ENCODE results near the gene TMEM179B.
A peak's percentile ranks its signal among the peaks of the same experiment; 100 is the strongest.
"Not testable (repeated sequence)": the region's sequence is repeated elsewhere in the genome, so short reads cannot be mapped to it uniquely, and the experiment has no call there.

Gene TMEM179B

DNA sequence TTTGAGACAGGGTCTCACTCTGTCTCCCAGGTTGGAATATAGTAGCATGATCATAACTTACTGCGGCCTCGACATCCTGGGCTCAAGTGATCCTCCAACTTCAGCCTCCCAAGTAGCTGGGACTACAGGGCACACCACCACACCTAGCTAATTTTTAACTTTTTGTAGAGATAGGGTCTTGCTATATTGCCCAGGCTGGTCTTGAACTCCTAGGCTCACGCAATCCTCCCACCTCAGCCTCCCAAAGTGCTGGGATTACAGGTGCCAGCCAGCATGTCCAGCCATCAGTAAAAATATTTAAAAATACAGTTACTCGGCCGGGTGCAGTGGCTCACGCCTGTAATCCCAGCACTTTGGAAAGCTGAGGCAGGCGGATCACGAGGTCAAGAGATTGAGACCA, 40.9 kb downstream of the TMEM179B start:
- POLR2A ChIA-PET, result interaction anchor here (0.7 to 1.1 kb wide), 2 partner anchors 28 to 680 kb away, joined by 3 read pairs; no protein-coding TSS in a partner anchor
- not testable (repeated sequence) for H3K27me3 ChIP-seq (replicated peaks in 2 of 5; ENCODE audit: control insufficient read depth in 4 of 5, insufficient read depth in 5 of 5, low read length in 4 of 5); H3K9me3 ChIP-seq (ENCODE audit: control extremely low read depth in 1 of 5, control insufficient read depth in 4 of 5, insufficient read depth in 2 of 5, low read depth in 1 of 5, low read length in 4 of 5); DNase-seq; H3K4me3 ChIP-seq (ENCODE audit: control insufficient read depth in 1 of 7, extremely low read depth in 1 of 7, insufficient read depth in 4 of 7, low read depth in 2 of 7, low read length in 6 of 7); H3K27ac ChIP-seq (ENCODE audit: insufficient read depth in 1 of 2, low read depth in 1 of 2, low read length in 2 of 2, poor library complexity in 1 of 2, severe bottlenecking in 2 of 2)
- CTCF ChIA-PET, result interaction anchor here (1.0 to 2.9 kb wide), 7 partner anchors 12 to 42 kb away, joined by 3 to 16 read pairs (median 6); no protein-coding TSS in a partner anchor
- Histone ChIP-seq H3K36me3 (ENCODE audit: control insufficient read depth in 4 of 4, insufficient read depth in 4 of 4, low read length in 3 of 4) (peaks cover 13 to 49% (median 39%) of the 10 kb centered on the region in 4 experiments), H3K4me1 (ENCODE audit: control extremely low read depth in 1 of 4, control insufficient read depth in 4 of 4, insufficient read depth in 4 of 4, low read length in 3 of 4) (peaks cover 8 to 21% (median 17%) of the 10 kb centered on the region in 4 experiments)
- WGBS (ENCODE audit: insufficient coverage), result 97% methylated on average over 6 of the region's 8 CpGs

DNA sequence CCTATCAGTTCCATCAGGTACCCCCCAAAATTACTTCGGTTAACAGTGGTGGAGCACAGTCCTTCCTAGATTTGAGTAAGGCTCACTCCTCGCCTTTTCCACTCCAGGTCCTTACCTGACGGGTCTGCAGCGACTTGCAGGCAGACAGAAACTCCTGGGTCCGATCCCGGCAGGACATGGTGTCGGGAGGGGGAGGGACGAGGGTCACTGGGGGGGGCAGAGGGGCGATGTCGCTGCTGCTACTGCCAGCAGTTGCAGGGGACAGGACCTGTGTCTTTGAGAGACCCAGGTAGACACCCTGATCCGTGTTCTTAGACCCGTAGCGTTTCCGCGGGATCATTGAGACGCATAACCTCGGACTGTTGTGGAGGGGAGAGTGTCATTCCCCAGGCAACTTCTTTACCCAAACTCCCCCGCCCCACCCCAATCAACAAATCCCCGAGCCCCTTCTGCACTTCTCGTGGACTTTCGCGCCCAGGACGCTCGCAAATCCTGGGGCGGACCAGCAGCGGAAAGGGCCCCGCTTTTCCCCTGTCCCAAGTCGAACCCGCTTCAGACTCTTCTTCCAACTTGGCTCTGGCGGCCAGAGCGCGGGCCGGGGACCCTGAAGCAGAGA, 43.8 kb downstream of the TMEM179B start:
- ChIA-PET POLR2A (interaction anchor here (0.6 to 4.5 kb wide), 11 partner anchors 9 to 121 kb away, joined by 3 to 57 read pairs (median 5); partner anchors contain the start of genes HNRNPUL2, NXF1 and ZBTB3), CTCF (interaction anchor here (0.9 to 1.3 kb wide), 2 partner anchors 36 to 40 kb away, joined by 3 read pairs; no protein-coding TSS in a partner anchor)
- no peaks in the 10 kb centered on the region for H3K9me3 ChIP-seq (ENCODE audit: control extremely low read depth in 1 of 5, control insufficient read depth in 4 of 5, insufficient read depth in 2 of 5, low read depth in 1 of 5, low read length in 4 of 5)
- peak; percentile 65 to 88 (median 83) for DNase-seq
- WGBS (ENCODE audit: insufficient coverage), result 0% methylated on average over 23 of the region's 33 CpGs
- peaks cover 12 to 47% (median 38%) of the 10 kb centered on the region in 4 experiments for H3K36me3 ChIP-seq (ENCODE audit: control insufficient read depth in 4 of 4, insufficient read depth in 4 of 4, low read length in 3 of 4)
- peaks cover 8 to 28% (median 19%) of the 10 kb centered on the region in 4 experiments for H3K4me1 ChIP-seq (ENCODE audit: control extremely low read depth in 1 of 4, control insufficient read depth in 4 of 4, insufficient read depth in 4 of 4, low read length in 3 of 4)
- peak overlapping the region; percentile 95 to 96 for H3K27ac ChIP-seq (ENCODE audit: insufficient read depth in 1 of 2, low read depth in 1 of 2, low read length in 2 of 2, poor library complexity in 1 of 2, severe bottlenecking in 2 of 2)
- peak overlapping the region; percentile 71 to 93 (median 89) for H3K4me3 ChIP-seq (ENCODE audit: control insufficient read depth in 1 of 7, extremely low read depth in 1 of 7, insufficient read depth in 4 of 7, low read depth in 2 of 7, low read length in 6 of 7)
- H3K27me3 ChIP-seq (replicated peaks in 2 of 5; ENCODE audit: control insufficient read depth in 4 of 5, insufficient read depth in 5 of 5, low read length in 4 of 5), result no peaks in the 10 kb centered on the region

DNA sequence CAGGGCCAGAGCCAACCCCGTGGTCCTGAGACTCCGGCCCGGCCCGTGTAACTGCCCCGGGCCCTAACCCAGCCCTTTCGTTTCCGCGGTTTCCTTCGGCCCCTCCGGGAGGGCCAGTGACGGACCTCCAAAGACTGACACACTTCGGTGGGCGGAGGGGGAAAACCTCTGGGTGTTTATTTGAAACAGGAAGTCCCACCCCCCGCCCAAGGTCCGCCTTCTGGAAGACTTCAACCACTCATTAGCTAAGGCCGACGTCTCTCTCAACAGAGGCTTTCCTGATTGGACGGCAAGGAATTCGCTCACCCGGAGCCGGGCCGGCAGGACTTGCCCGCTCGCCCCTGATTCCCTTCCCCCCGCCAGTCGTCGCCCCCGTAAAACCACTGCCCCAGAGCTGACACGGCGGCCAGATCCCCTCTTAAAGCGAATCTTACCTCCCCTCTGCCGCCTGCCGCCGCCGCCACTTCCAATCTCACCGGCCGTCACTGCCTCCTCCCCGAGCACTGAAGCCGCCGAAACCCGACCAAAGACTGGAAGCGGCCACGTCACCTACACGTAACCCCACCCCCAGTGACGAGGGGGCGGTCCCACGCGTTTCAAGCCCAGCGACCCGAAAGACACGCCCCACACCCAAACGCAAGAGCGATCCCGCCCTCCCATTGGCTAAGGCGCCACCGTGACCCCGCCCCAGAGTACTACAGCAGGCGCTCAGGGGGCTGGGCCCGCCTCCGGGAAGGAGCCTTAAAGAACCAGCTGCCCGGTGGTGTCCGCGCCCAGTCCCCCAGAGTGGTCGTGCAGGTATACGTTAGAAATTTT, 44.5 kb downstream of the TMEM179B start, which contains the start of gene STX5:
Gene STX5 (minus strand): TSS at position 532 of the 816 bp plus-strand sequence. CDS start 808 bp downstream, outside the sequence.
- CTCF ChIA-PET, result interaction anchor here (0.6 to 2.0 kb wide), 8 partner anchors 9 to 998 kb away, joined by 3 to 7 read pairs (median 4); partner anchors contain the start of gene BSCL2
- DNase-seq, result peak; percentile 98 to 99 (median 99)
- Histone ChIP-seq H3K4me3 (ENCODE audit: control insufficient read depth in 1 of 7, extremely low read depth in 1 of 7, insufficient read depth in 4 of 7, low read depth in 2 of 7, low read length in 6 of 7) (peak within 1 kb of the TSS; percentile 71 to 93 (median 89)), H3K27me3 (replicated peaks in 2 of 5; ENCODE audit: control insufficient read depth in 4 of 5, insufficient read depth in 5 of 5, low read length in 4 of 5) (no peaks in the 10 kb centered on the region), H3K27ac (ENCODE audit: insufficient read depth in 1 of 2, low read depth in 1 of 2, low read length in 2 of 2, poor library complexity in 1 of 2, severe bottlenecking in 2 of 2) (peak within 1 kb of the TSS; percentile 95 to 96), H3K36me3 (ENCODE audit: control insufficient read depth in 4 of 4, insufficient read depth in 4 of 4, low read length in 3 of 4) (peaks cover 16 to 49% (median 44%) of the 10 kb centered on the region in 4 experiments), H3K9me3 (ENCODE audit: control extremely low read depth in 1 of 5, control insufficient read depth in 4 of 5, insufficient read depth in 2 of 5, low read depth in 1 of 5, low read length in 4 of 5) (no peaks in the 10 kb centered on the region), H3K4me1 (ENCODE audit: control extremely low read depth in 1 of 4, control insufficient read depth in 4 of 4, insufficient read depth in 4 of 4, low read length in 3 of 4) (peaks cover 8 to 28% (median 19%) of the 10 kb centered on the region in 4 experiments)
- POLR2A ChIA-PET, result interaction anchor here (0.6 to 4.5 kb wide), 21 partner anchors 8 to 240 kb away, joined by 3 to 57 read pairs (median 4); partner anchors contain the start of genes C11orf98, CSKMT, GANAB and HNRNPUL2
- WGBS (ENCODE audit: insufficient coverage), result 0% methylated on average over 50 of the region's 65 CpGs

DNA sequence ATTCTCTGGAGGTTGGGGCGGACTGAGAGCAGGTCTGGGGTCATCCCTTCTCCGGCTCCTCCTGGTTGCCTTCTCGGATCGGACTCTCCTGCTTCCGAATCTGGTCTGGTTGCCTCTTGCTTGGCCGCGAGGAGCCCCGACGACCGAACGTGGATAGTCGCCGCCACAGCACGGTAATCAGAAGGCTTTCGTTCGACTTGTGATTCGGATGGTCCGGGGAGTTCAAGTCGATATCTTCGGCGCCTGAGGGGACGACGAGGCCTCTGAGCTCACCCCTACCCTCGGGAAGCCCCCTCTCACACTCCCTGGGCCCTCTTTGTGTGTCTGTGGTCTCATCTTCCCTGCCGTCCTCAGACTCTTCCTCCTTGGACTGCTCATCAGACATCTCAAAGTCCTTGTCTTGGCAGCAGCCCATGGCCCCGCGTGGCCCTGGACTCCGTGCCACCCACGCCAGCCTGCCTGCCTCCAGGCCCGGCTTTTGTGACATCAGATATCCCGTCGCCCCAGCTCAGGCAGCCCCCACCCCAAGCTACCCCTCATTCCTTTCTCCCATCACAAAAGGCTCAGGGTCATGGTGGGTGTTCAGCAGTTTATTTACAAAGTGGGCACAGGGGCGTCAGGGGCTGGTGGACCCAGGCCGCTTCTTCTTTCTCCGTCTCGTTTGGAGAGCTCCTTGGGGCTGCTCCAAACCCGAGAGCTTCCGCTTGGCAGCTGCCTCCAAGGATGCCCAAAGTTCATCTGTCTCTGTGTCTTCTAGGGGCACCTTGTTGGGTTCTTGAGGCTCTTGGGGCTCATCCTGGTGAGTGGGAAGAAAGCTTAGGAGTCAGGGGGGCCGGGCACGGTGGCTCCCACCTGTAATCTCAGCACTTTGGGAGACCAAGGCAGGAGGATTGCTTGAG, 45.4 kb downstream of the TMEM179B start, which contains the start of gene TEX54:
Gene TEX54 (minus strand): TSS at position 506 of the 899 bp plus-strand sequence.
- H3K27ac ChIP-seq (ENCODE audit: insufficient read depth in 1 of 2, low read depth in 1 of 2, low read length in 2 of 2, poor library complexity in 1 of 2, severe bottlenecking in 2 of 2), result peak within 1 kb of the TSS; percentile 95 to 96

DNA sequence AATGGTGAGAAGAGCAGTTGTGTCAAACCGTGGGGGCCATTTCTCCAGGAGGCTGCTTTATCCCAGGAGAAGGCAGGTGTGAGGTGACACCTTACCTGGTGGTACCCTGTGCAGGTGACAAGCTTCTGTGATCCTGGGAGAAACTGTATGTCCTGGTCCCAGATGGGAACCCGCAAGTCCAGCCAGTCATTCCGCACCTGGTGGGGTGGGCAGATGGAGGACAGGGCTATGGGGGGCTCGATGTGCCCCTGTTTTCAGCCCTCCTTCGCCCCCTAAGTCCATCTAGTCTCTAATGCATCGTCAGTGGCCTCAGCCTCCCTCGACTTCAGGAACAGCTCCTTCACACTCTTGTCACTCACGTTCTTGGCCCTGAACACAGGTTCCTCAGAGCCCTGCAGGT, 48.1 kb downstream of the TMEM179B start:
- whole genome bisulfite sequencing (ENCODE audit: insufficient coverage), result over 99% methylated on average over 8 of the region's 8 CpGs
- peaks cover 12 to 42% (median 36%) of the 10 kb centered on the region in 4 experiments for H3K36me3 ChIP-seq (ENCODE audit: control insufficient read depth in 4 of 4, insufficient read depth in 4 of 4, low read length in 3 of 4)
- POLR2A ChIA-PET, result no interaction called here
- DNase-seq, result no peak
- no peak overlapping the region for H3K4me3 ChIP-seq (ENCODE audit: control insufficient read depth in 1 of 7, extremely low read depth in 1 of 7, insufficient read depth in 4 of 7, low read depth in 2 of 7, low read length in 6 of 7)
- peaks cover 10 to 39% (median 30%) of the 10 kb centered on the region in 4 experiments for H3K4me1 ChIP-seq (ENCODE audit: control extremely low read depth in 1 of 4, control insufficient read depth in 4 of 4, insufficient read depth in 4 of 4, low read length in 3 of 4)
- H3K27me3 ChIP-seq (replicated peaks in 2 of 5; ENCODE audit: control insufficient read depth in 4 of 5, insufficient read depth in 5 of 5, low read length in 4 of 5), result no peaks in the 10 kb centered on the region
- H3K27ac ChIP-seq (ENCODE audit: insufficient read depth in 1 of 2, low read depth in 1 of 2, low read length in 2 of 2, poor library complexity in 1 of 2, severe bottlenecking in 2 of 2), result no peak overlapping the region
- H3K9me3 ChIP-seq (ENCODE audit: control extremely low read depth in 1 of 5, control insufficient read depth in 4 of 5, insufficient read depth in 2 of 5, low read depth in 1 of 5, low read length in 4 of 5), result no peaks in the 10 kb centered on the region
- CTCF ChIA-PET, result interaction anchor here (0.7 to 1.3 kb wide), 3 partner anchors 20 to 48 kb away, joined by 3 to 6 read pairs (median 3); no protein-coding TSS in a partner anchor

More for the DNA sequence above, 45.4 kb downstream of the TMEM179B start, which contains the start of gene TEX54:
- CTCF ChIA-PET, result interaction anchor here (0.8 to 2.0 kb wide), 9 partner anchors 8 to 126 kb away, joined by 3 to 7 read pairs (median 3); partner anchors contain the start of genes BSCL2 and TMEM179B
- Histone ChIP-seq H3K9me3 (ENCODE audit: control extremely low read depth in 1 of 5, control insufficient read depth in 4 of 5, insufficient read depth in 2 of 5, low read depth in 1 of 5, low read length in 4 of 5) (no peaks in the 10 kb centered on the region), H3K27me3 (replicated peaks in 2 of 5; ENCODE audit: control insufficient read depth in 4 of 5, insufficient read depth in 5 of 5, low read length in 4 of 5) (no peaks in the 10 kb centered on the region), H3K36me3 (ENCODE audit: control insufficient read depth in 4 of 4, insufficient read depth in 4 of 4, low read length in 3 of 4) (peaks cover 12 to 43% (median 39%) of the 10 kb centered on the region in 4 experiments), H3K4me1 (ENCODE audit: control extremely low read depth in 1 of 4, control insufficient read depth in 4 of 4, insufficient read depth in 4 of 4, low read length in 3 of 4) (peaks cover 8 to 28% (median 20%) of the 10 kb centered on the region in 4 experiments), H3K4me3 (ENCODE audit: control insufficient read depth in 1 of 7, extremely low read depth in 1 of 7, insufficient read depth in 4 of 7, low read depth in 2 of 7, low read length in 6 of 7) (peak within 1 kb of the TSS; percentile 71 to 93 (median 89))
- no peak for DNase-seq
- whole genome bisulfite sequencing (ENCODE audit: insufficient coverage), result 11% methylated on average over 26 of the region's 40 CpGs
- POLR2A ChIA-PET, result interaction anchor here (0.6 to 4.5 kb wide), 13 partner anchors 8 to 186 kb away, joined by 3 to 57 read pairs (median 4); partner anchors contain the start of genes C11orf98, CSKMT, GANAB and HNRNPUL2
